ENCODE measurements around the gene TMEM175.

Gene TMEM175

GRCh38 chr4:999882-1000425 lies 67.7 kb downstream of the TMEM175 start:
- no peak overlapping the region for H3K27ac ChIP-seq (ENCODE audit: low read depth, low read length)
- 85% methylated on average over 18 of the region's 18 CpGs for WGBS
- H3K9me3 ChIP-seq (ENCODE audit: insufficient read depth, low read depth, low read length): no peaks in the 10 kb centered on the region
- no peak overlapping the region for H3K9ac ChIP-seq (ENCODE audit: low read depth, low read length)
- no peaks in the 10 kb centered on the region for H3K4me1 ChIP-seq (ENCODE audit: insufficient read depth, low read length)
- H3K4me3 ChIP-seq (ENCODE audit: low read length): no peak overlapping the region
- no peaks in the 10 kb centered on the region for H3K36me3 ChIP-seq (ENCODE audit: insufficient read depth, low read length)
- H3K27me3 ChIP-seq (ENCODE audit: insufficient read depth, low read length): peaks cover 96% of the 10 kb centered on the region

- no peak overlapping the region for H3K4me3 ChIP-seq (ENCODE audit: low read length)
- WGBS: 95% methylated on average over 15 of the region's 15 CpGs
- H3K4me1 ChIP-seq (ENCODE audit: insufficient read depth, low read length): no peaks in the 10 kb centered on the region
- H3K27me3 ChIP-seq (ENCODE audit: insufficient read depth, low read length): peaks cover 99% of the 10 kb centered on the region
- no peaks in the 10 kb centered on the region for H3K9me3 ChIP-seq (ENCODE audit: insufficient read depth, low read depth, low read length)
- H3K9ac ChIP-seq (ENCODE audit: low read depth, low read length): no peak overlapping the region
- no peaks in the 10 kb centered on the region for H3K36me3 ChIP-seq (ENCODE audit: insufficient read depth, low read length)
- H3K27ac ChIP-seq (ENCODE audit: low read depth, low read length): no peak overlapping the region
Measured at GRCh38 chr4:1000686-1001260, 68.5 kb downstream of the TMEM175 start.

GRCh38 chr4:1001561-1002130 lies 69.4 kb downstream of the TMEM175 start:
- Histone ChIP-seq H3K27ac (ENCODE audit: low read depth, low read length) (no peak overlapping the region), H3K36me3 (ENCODE audit: insufficient read depth, low read length) (no peaks in the 10 kb centered on the region), H3K9ac (ENCODE audit: low read depth, low read length) (no peak overlapping the region), H3K4me1 (ENCODE audit: insufficient read depth, low read length) (no peaks in the 10 kb centered on the region), H3K9me3 (ENCODE audit: insufficient read depth, low read depth, low read length) (no peaks in the 10 kb centered on the region), H3K4me3 (ENCODE audit: low read length) (peak overlapping the region; percentile 42), H3K27me3 (ENCODE audit: insufficient read depth, low read length) (peaks cover 97% of the 10 kb centered on the region)
- WGBS: 58% methylated on average over 48 of the region's 48 CpGs

DNA sequence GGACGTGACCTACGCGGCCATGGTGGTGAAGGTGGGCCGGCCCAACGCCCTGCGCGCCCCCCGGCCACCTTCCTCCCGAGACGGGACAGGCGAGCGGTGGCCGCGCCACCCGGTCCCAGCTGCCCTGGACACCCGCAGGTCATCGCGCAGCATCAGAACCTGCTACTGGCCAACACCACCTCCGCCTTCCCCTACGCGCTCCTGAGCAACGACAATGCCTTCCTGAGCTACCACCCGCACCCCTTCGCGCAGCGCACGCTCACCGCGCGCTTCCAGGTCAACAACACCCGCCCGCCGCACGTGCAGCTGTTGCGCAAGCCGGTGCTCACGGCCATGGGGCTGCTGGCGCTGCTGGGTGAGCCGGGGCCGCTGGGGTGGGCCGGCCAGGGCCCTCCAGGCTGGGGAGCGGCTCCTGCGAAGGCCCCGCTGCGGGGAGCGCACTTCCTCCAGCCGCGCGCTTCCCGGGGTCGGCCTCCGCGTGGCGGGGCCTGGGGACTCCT lies 69.9 kb downstream of the TMEM175 start:
- Histone ChIP-seq H3K9ac (ENCODE audit: low read depth, low read length) (no peak overlapping the region; the same call in 1 of the 2 replicates), H3K27me3 (ENCODE audit: insufficient read depth, low read length) (peaks cover 97% of the 10 kb centered on the region), H3K4me1 (ENCODE audit: insufficient read depth, low read length) (no peaks in the 10 kb centered on the region), H3K4me3 (ENCODE audit: low read length) (peak overlapping the region; percentile 42), H3K27ac (ENCODE audit: low read depth, low read length) (no peak overlapping the region), H3K9me3 (ENCODE audit: insufficient read depth, low read depth, low read length) (peaks cover 4% of the 10 kb centered on the region; the same call in 1 of the 2 replicates), H3K36me3 (ENCODE audit: insufficient read depth, low read length) (no peaks in the 10 kb centered on the region)
- WGBS: 8% methylated on average over 54 of the region's 54 CpGs

GRCh38 chr4:1002631-1003251 lies 70.5 kb downstream of the TMEM175 start:
- 6% methylated on average over 74 of the region's 75 CpGs for WGBS
- Histone ChIP-seq H3K36me3 (ENCODE audit: insufficient read depth, low read length) (no peaks in the 10 kb centered on the region), H3K27ac (ENCODE audit: low read depth, low read length) (no peak overlapping the region), H3K4me3 (ENCODE audit: low read length) (peak overlapping the region; percentile 42), H3K27me3 (ENCODE audit: insufficient read depth, low read length) (peaks cover 98% of the 10 kb centered on the region), H3K4me1 (ENCODE audit: insufficient read depth, low read length) (no peaks in the 10 kb centered on the region), H3K9me3 (ENCODE audit: insufficient read depth, low read depth, low read length) (peaks cover 4% of the 10 kb centered on the region; the same call in 1 of the 2 replicates), H3K9ac (ENCODE audit: low read depth, low read length) (no peak overlapping the region)

DNA sequence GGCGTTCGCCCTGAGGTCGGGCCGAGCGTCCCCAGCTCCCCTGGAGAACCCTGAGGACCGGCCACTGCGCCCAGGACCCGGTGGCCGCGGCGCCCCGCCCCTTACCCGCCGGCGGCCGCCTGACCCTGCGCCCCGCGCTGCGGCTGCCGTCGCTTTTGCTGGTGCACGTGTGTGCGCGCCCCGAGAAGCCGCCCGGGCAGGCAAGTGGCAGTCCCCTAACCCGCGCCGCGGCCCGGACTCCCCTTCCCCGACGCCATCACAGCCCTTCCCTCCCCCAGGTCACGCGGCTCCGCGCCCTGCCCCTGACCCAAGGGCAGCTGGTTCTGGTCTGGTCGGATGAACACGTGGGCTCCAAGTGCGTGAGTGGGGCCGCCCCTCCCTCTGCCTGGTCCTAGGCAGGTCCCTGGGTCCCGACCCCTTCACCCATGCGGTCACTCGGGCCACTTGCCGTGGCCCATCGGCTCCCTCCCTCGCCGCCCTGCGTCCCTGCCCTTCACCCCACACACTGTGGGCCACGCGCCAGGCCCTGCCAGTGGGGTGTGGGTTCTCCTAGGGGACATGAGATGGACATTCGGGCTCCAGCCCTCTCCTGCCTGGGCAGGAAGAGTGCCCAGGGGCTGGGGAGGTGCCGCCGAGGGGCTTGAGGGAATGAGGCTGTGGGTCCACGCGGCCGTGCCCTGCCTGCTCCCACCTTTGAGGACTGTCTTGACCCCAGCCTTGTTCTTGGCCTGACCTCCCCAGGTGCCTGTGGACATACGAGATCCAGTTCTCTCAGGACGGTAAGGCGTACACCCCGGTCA lies 71.2 kb downstream of the TMEM175 start:
- no peaks in the 10 kb centered on the region for H3K36me3 ChIP-seq (ENCODE audit: insufficient read depth, low read length)
- H3K27ac ChIP-seq (ENCODE audit: low read depth, low read length): no peak overlapping the region
- H3K27me3 ChIP-seq (ENCODE audit: insufficient read depth, low read length): peaks cover 98% of the 10 kb centered on the region
- H3K4me1 ChIP-seq (ENCODE audit: insufficient read depth, low read length): no peaks in the 10 kb centered on the region
- WGBS: 32% methylated on average over 63 of the region's 63 CpGs
- peak overlapping the region; percentile 40 for H3K4me3 ChIP-seq (ENCODE audit: low read length)
- H3K9ac ChIP-seq (ENCODE audit: low read depth, low read length): no peak overlapping the region; the same call in 1 of the 2 replicates
- peaks cover 4% of the 10 kb centered on the region; the same call in 1 of the 2 replicates for H3K9me3 ChIP-seq (ENCODE audit: insufficient read depth, low read depth, low read length)

GRCh38 chr4:1004071-1004418 lies 71.8 kb downstream of the TMEM175 start:
- H3K4me1 ChIP-seq (ENCODE audit: insufficient read depth, low read length): no peaks in the 10 kb centered on the region
- H3K9ac ChIP-seq (ENCODE audit: low read depth, low read length): no peak overlapping the region
- H3K27ac ChIP-seq (ENCODE audit: low read depth, low read length): no peak overlapping the region
- peaks cover 4% of the 10 kb centered on the region; the same call in 1 of the 2 replicates for H3K9me3 ChIP-seq (ENCODE audit: insufficient read depth, low read depth, low read length)
- H3K36me3 ChIP-seq (ENCODE audit: insufficient read depth, low read length): no peaks in the 10 kb centered on the region
- 91% methylated on average over 13 of the region's 13 CpGs for WGBS
- peaks cover 98% of the 10 kb centered on the region for H3K27me3 ChIP-seq (ENCODE audit: insufficient read depth, low read length)
- H3K4me3 ChIP-seq (ENCODE audit: low read length): no peak overlapping the region; the same call in 1 of the 2 replicates

- Histone ChIP-seq H3K27me3 (ENCODE audit: insufficient read depth, low read length) (peaks cover 96% of the 10 kb centered on the region), H3K9ac (ENCODE audit: low read depth, low read length) (no peak overlapping the region), H3K27ac (ENCODE audit: low read depth, low read length) (no peak overlapping the region), H3K36me3 (ENCODE audit: insufficient read depth, low read length) (no peaks in the 10 kb centered on the region), H3K4me1 (ENCODE audit: insufficient read depth, low read length) (no peaks in the 10 kb centered on the region), H3K4me3 (ENCODE audit: low read length) (no peak overlapping the region), H3K9me3 (ENCODE audit: insufficient read depth, low read depth, low read length) (peaks cover 4% of the 10 kb centered on the region; the same call in 1 of the 2 replicates)
- 88% methylated on average over 25 of the region's 25 CpGs for WGBS
Measured at GRCh38 chr4:1004557-1005485, 72.6 kb downstream of the TMEM175 start.

DNA sequence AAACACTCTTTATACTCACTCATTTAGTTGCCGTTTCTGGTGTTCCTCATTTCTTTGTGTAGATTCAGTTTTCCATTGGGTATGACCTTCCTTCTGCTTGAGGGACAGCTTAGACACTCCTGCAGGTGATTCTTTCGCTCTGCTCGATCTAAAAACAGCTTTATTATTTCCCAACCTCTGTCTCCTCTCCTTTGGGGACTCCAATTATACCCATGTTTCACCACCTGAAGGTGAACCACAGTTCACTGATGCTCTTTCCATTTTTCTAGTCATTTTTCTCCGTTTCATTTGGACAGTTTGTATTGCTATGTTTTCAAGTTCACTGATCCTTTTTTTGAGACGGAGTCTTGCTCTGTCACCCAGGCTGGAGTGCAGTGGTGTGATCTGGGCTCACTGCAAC lies 74.6 kb downstream of the TMEM175 start:
- Histone ChIP-seq H3K9me3 (ENCODE audit: insufficient read depth, low read depth, low read length) (peaks cover 4% of the 10 kb centered on the region; the same call in 1 of the 2 replicates), H3K27me3 (ENCODE audit: insufficient read depth, low read length) (peaks cover 89% of the 10 kb centered on the region), H3K4me1 (ENCODE audit: insufficient read depth, low read length) (no peaks in the 10 kb centered on the region), H3K27ac (ENCODE audit: low read depth, low read length) (no peak overlapping the region), H3K4me3 (ENCODE audit: low read length) (no peak overlapping the region), H3K36me3 (ENCODE audit: insufficient read depth, low read length) (no peaks in the 10 kb centered on the region), H3K9ac (ENCODE audit: low read depth, low read length) (no peak overlapping the region)
- WGBS: 85% methylated on average over 5 of the region's 5 CpGs
